NCI-H2171 (cell line): Measurements from ENCODE around the gene MMEL1.
"Not testable (repeated sequence)": the region's sequence is repeated elsewhere in the genome, so short reads cannot be mapped to it uniquely, and the experiment has no call there.

Source experiments
- DNase-seq: peaks from one replicate; lab custom pipeline; 2025; lab: John Stamatoyannopoulos, UW

The MMEL1 gene, protein sequence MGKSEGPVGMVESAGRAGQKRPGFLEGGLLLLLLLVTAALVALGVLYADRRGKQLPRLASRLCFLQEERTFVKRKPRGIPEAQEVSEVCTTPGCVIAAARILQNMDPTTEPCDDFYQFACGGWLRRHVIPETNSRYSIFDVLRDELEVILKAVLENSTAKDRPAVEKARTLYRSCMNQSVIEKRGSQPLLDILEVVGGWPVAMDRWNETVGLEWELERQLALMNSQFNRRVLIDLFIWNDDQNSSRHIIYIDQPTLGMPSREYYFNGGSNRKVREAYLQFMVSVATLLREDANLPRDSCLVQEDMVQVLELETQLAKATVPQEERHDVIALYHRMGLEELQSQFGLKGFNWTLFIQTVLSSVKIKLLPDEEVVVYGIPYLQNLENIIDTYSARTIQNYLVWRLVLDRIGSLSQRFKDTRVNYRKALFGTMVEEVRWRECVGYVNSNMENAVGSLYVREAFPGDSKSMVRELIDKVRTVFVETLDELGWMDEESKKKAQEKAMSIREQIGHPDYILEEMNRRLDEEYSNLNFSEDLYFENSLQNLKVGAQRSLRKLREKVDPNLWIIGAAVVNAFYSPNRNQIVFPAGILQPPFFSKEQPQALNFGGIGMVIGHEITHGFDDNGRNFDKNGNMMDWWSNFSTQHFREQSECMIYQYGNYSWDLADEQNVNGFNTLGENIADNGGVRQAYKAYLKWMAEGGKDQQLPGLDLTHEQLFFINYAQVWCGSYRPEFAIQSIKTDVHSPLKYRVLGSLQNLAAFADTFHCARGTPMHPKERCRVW

DNA sequence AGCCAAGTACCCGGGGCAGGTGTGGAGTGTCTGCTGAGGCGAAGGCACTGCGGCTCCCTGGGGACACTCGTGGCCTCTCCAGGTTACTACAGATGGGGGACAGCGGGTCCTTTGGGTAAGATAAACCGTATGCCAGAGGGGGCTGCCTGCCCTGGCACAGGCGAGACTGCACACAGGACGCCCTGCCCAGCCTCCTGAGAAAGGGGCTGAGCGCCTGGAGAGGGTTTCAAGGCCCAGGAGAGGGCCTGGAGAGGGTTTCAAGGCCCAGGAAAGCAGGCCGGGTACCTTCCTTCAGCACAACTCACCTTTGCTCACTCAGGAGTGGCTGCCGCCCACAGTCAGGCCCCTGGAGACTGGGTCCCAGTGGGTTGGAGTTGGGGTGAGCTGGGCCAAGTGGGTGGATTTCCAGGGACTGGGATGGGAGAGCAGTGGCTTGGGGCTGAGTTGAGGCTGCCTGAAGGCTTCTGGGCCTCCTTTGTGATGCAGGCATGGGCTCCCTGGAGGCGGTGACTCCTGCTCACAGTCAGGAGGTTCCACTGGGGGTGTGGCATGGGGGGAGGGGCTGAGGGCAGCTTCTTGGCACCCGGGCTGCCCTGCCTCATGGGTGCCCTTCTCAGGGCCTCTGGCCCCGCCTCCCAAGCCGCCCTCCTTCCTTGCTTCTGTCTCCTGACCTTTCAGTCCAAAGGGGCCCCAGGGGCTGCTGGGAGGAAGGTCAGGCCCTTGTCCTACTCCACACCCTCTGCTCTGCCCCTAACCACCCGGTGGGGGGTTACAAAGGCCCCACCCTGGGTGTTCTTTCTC is at the start of gene MMEL1:
TSS of gene MMEL1 (minus strand) at position 456 of the 801 bp plus-strand sequence. CDS start 3,532 bp downstream, outside the sequence.
- DNase-seq, result peak; percentile 61

DNA sequence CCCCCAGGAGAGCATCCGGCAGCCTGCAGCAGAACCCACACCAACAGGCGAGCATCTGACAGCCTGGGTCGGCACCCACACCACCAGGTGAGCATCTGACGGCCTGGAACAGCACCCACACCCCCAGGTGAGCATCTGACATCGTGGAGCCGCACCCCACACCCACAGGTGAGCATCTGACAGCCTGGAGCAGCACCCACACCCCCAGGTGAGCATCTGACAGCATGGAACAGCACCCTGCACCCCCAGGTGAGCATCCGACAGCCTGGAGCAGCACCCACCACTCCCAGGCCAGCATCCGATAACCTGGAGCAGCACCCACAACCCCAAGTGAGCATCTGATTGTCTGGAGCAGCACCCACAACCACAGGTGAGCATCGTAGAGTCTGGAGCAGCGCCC is 43.9 kb upstream of the MMEL1 start:
- not testable (repeated sequence) for DNase-seq

DNA sequence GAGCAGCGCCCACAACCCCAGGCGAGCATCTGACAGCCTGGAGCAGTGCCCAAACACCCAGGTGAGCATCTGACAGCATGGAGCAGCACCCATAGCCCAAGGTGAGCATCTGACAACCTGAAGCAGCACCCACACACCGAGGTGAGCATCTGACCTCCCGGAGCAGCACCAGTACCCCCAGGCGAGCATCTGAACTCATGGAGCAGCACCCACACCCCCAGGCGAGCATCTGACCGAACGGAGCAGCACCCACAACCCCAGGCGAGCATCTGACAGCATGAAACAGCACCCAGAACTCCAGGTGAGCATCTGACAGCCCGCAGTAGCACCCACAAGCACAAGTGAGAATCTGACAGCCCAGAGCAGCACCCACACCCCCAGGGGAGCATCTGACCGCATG is 38.8 kb upstream of the MMEL1 start:
- DNase-seq, result not testable (repeated sequence)

DNA sequence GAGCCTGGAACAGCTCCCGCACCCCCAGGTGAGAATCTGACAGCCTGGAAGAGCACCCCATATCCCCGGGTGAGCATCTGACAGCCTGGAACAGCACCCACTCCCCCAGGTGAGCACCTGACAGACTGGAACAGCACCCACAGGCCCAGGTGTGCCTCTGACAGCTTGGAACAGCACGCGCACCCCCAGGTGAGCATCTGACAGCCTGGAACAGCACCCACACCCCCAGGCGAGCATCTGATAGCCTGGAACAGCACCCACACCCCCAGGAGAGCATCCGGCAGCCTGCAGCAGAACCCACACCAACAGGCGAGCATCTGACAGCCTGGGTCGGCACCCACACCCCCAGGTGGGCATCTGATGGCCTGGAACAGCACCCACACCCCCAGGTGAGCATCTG is 27.0 kb upstream of the MMEL1 start:
- DNase-seq, result not testable (repeated sequence)

DNA sequence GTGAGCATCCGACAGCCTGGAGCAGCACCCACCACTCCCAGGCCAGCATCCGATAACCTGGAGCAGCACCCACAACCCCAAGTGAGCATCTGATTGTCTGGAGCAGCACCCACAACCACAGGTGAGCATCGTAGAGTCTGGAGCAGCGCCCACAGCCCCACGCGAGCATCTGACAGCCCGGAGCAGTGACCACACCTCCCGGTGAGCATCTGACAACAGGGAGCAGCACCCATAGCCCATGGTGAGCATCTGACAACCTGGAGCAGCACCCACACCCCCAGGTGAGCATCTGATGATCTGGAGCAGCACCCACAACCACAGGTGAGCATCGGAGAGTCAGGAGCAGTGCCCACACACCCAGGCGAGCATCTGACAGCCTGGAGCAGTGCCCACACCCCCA is 25.1 kb upstream of the MMEL1 start:
- DNase-seq, result not testable (repeated sequence)

DNA sequence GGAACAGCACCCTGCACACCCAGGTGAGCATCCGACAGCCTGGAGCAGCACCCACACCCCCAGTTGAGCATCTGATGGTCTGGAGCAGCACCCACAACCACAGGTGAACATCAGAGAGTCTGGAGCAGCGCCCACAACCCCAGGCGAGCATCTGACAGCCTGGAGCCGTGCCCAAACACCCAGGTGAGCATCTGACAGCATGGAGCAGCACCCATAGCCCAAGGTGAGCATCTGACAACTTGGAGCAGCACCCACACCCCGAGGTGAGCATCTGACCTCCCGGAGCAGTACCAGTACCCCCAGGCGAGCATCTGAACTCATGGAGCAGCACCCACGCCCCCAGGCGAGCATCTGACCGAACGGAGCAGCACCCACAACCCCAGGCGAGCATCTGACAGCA is 24.3 kb upstream of the MMEL1 start:
- DNase-seq, result not testable (repeated sequence)

DNA sequence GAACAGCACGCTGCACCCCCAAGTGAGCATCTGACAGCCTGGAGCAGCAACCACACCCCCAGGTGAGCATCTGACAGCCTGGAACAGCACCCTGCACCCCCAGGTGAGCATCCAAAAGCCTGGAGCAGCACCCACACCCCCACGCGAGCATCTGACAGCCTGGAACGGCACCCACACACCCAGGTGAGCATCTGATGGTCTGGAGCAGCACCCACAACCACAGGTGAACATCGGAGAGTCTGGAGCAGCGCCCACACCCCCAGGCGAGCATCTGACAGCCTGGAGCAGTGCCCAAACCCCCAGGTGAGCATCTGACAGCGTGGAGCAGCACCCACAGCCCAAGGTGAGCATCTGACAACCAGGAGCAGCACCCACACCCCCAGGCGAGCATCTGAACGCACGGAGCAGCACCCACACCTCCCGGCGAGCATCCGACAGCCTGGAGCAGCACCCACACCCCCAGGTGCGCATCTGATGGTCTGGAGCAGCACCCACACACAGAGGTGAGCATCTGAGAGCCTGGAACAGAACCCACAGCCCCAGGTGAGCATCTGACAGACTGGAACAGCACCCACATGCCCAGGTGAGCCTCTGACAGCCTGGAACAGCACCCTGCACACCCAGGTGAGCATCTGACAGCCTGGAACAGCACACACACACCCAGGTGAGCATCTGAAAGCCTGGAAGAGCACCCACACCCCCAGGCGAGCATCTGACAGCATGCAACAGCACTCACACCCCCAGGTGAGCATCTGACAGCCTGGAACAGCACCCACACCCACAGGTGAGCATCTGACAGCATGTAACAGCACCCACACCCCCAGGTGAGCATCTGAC is 23.0 kb upstream of the MMEL1 start:
- DNase-seq, result not testable (repeated sequence)

DNA sequence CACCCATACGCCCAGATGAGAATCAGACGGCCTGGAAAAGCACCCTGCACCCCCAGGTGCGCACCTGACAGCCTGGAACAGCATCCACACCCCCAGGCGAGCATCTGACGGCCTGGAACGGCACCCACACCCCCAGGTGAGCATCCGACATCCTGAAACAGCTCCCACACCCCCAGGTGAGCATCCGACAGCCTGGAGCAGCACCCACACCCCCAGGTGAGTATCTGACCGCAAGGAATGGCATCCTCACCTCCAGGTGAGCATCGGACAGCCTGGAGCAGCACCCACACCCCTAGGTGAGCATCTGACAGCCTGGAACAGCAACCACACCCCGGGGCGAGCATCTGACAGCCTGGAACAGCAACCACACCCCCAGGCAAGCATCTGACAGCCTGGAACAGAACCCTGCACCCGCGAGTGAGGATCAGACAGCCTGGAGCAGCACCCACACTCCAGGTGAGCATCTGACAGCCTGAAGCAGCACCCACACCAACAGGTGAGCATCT is 21.7 kb upstream of the MMEL1 start:
- DNase-seq, result not testable (repeated sequence)

DNA sequence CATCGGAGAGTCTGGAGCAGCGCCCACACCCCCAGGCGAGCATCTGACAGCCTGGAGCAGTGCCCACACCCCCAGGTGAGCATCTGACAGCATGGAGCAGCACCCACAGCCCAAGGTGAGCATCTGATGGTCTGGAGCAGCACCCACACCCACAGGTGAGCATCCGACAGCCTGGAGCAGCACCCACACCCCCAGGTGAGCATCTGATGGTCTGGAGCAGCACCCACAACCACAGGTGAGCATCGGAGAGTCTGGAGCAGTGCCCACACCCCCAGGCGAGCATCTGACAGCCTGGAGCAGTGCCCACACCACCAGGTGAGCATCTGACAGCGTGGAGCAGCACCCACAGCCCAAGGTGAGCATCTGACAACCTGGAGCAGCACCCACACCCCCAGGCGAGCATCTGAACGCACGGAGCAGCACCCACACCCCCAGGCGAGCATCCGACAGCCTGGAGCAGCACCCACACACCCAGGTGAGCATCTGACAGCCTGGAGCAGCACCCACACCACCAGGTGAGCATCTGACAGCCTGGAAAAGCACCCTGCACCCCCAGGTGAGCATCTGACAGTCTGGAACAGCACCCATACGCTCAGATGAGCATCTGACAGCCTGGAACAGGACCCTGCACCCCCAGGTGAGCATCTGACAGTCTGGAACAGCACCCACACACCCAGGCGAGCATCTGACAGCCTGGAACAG is 21.1 kb upstream of the MMEL1 start:
- not testable (repeated sequence) for DNase-seq

DNA sequence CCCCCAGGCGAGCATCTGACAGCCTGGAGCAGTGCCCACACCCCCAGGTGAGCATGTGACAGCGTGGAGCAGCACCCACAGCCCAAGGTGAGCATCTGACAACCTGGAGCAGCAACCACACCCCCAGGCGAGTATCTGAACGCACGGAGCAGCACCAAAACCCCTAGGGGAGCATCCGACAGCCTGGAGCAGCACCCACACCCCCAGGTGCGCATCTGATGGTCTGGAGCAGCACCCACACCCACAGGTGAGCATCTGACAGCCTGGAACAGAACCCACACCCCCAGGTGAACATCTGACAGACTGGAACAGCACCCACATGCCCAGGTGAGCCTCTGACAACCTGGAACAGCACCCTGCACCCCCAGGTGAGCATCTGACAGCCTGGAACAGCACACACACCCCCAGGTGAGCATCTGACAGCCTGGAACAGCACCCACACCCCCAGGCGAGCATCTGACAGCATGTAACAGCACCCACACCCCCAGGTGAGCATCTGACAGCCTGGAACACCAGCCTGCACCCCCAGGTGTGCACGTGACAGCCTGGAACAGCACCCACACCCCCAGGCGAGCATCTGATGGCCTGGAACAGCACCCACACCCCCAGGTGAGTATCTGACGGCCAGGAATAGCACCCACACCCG is 20.2 kb upstream of the MMEL1 start:
- DNase-seq, result not testable (repeated sequence)

DNA sequence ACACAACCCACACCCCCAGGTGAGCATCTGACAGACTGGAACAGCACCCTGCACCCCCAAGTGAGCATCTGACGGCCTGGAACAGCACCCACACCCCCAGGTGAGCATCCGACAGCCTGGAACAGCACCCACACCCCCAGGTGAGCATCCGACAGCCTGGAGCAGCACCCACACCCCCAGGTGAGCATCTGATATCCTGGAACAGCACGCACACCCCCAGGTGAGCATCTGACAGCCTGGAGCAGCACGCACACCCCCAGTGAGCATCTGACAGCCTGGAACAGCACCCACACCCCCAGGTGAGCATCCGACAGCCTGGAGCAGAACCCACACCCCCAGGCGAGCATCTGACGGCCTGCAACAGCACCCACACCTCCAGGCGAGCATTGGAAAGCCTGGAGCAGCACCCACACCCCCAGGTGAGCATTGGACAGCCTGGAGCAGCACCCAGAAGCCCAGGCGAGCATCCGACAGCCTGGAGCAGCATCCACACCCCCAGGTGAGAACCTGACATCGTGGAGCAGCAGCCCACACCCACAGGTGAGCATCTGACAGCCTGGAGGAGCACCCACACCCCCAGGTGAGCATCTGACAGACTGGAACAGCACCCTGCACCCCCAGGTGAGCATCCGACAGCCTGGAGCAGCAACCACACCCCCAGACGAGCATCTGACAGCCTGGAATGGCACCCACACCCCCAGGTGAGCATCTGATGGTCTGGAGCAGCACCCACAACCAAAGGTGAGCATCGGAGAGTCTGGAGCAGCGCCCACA is 19.5 kb upstream of the MMEL1 start:
- not testable (repeated sequence) for DNase-seq

DNA sequence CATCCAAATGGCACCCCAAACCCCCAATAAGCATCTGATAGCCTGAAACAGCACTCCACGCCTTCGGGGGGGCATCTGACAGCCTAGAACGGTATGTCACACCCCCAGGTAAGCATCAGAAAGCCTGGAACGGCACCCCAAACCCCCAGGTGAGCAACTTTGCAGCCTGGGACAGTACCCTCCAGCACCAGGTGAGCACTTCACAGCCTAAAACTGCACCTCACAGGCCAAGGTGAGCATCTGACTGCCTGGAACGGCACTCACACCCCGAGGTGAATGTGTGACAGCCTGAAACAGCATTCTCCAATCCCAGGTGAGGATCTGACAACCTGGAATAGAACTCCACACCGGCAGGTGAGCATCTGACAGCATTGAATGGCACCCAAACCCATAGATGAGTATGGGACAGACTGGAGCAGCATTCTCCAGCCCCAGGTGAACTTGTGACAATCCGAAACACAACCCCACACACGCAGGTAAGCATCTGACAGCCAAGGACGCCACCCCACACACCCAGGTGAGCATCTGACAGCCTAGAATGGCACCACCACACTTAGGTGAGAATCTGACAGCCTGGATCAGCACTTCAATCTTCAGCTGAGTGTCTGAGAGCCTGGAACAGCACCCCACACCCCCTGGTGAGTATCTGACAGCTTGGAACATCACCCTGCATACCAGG is 18.3 kb upstream of the MMEL1 start:
- DNase-seq, result no peak

DNA sequence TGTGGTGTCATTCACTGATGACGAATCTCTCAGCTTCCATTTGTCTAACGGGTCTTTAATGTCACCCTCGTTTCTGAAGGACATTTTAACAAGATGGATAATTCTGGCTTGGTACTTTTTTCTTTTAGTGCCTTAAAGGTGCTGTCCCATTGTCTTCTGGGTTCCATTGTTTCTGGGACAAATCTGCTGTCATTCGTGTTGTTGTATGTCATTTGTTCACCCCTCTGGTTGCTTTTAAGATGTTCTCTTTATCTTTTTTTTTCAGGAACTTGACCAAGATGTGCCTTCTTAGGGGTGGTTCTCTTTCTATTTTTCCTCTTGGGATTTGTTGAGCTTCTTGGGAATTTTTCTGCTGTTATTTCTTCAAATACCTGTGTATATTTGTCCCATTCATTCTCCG is 14.0 kb upstream of the MMEL1 start:
- DNase-seq, result no peak

DNA sequence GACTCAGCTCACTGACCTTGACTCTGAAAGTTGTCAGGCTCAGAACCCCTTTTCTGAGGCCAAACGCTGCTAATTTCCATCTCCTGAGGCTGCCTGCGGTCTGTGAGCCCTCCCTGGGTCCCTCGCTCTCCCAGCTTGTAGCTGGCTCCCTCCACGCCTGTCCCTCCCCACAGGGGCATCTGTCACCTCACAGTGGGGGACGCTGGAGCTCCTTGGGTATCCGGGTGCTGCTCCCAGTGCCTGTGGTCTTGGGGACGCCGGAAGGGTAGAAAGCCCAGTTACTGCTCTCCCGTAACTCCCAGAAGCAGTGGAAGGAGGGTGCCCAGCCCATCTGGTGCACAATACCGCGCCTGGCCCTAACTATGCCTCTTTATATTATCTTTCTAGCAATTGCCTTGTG is 13.0 kb upstream of the MMEL1 start:
- DNase-seq, result no peak

DNA sequence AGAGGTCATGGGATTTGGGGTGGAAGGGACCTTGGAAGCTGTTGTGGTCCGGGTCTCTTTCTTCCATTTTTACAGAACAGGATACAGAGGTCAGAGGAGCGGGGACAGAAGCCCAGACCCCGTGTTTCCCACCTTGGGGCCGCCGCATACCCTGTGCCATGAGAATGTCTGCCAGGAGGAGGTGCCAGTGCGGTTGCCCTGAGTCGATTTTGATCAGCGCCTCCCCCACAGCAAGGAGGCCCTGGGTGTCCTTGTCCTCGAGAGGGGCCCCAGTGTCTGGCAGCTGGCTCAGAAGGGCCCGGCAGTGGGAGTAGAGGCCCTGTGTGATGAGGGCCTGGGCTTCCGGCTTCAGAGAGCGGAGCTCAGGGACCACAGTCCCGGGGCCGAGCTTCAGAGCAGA is 12.3 kb upstream of the MMEL1 start:
- no peak for DNase-seq

DNA sequence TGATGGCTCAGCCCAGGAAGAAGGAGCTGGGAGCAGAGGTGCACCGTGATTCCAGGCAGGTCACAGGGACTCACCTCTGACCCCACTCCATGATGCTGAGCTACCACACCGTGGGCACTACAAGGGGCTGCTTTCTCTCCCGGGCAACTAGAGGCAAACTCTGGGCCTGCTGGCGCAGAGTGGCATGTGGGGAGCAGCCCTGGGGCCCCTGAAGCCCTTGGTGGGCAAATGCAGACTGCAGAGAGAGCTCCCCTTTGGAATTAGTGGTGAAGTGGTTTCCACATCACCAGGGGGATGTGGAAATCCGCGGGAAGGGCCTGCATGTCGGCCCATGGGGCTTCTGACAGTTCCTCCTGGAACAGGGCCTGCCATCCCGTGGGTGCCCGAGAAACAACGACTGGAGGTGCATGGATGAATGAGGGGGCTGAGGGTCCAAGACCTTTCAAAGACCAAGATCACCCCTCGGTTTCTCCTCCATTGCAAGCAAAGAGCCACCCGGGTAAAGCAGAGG is 11.8 kb upstream of the MMEL1 start:
- no peak for DNase-seq

DNA sequence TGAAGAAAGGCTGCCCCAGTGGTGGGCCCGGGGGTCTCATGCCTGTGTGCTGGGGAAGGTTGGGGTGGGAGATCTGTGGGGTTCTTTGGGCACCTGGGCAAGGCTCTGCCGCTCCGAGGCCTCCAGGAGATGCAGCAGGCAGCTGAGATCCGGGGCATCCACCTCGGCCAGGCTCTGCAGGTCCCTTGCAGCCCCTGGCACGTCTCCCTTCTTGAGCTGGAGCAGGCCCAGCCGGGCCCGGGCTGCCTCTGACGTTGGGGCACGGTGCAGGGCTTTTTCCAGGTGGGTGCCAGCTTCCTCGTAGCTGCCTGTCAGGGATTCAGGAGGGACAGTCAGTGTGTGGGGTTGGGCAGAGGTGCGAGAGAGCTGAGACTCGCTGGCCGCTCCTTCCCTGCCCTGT is 11.4 kb upstream of the MMEL1 start:
- no peak for DNase-seq

DNA sequence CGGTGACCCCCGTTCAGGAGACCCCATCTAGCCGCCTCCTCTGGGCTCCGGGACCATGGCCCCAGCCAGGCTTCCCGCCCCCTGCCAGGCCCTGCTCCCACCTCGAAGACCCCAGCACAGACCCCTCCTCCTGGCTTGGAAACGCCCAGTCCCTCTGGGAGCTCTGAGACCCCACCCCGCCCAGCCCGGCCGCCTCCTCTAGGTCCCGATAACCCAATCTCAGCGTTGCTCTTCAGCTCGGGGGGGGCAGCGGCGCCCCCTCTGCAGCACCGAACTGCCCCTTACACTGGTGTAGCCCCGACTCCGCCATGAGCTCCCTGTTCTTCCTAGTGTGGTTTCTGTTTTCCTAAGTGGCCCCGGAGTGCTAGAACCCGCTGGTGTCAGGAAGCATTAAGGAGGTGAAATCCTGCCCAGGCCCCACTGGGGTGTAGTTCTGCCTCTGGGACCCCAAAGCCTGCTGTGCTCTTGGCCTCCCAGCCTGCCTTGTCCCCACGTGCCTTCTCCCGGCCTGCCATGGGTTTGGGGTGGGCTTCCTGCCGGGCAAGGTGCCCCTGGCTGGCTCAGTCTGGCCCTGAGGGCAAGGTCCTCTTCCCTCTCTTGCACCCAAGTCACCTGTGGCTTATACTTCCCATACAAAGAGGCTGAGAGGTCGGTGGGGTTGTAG is 10.7 kb upstream of the MMEL1 start:
- DNase-seq, result no peak
